Fibroblast of lung (primary cell): ENCODE data around the gene PAGE2. TPM values are rescaled to one million over a fixed set of nuclear protein-coding genes. Genes with fewer than 3 reads are reported as not detected.

Experiments
- DNase-seq, 2 donors: peaks; one replicate each; pipeline versions ENCODE4 v3.0.0 to v3.0.0-alpha.2; 2010; ENCODE audit warnings: low read depth in 2 of 2
- H2AFZ ChIP-seq: 2 replicates; pipeline ENCODE4 v1.5.1; 2012; ENCODE audit warnings: low read length, control low read depth, inconsistent platforms
- H3K27ac ChIP-seq: 2 replicates; pipeline ENCODE4 v1.5.1; 2011; ENCODE audit warnings: low read length, control low read depth; ENCODE audit not compliant: insufficient read depth
- H3K27me3 ChIP-seq: 2 replicates; pipeline ENCODE4 v1.5.1; 2011; ENCODE audit warnings: mild to moderate bottlenecking, low read length; ENCODE audit not compliant: control insufficient read depth, insufficient read depth
- H3K36me3 ChIP-seq: 2 replicates; pipeline ENCODE4 v1.5.1; 2011; ENCODE audit warnings: low read length; ENCODE audit not compliant: control insufficient read depth, insufficient read depth
- H3K4me1 ChIP-seq: 2 replicates; pipeline ENCODE4 v1.5.1; 2011; ENCODE audit warnings: low read length; ENCODE audit not compliant: control insufficient read depth, insufficient read depth; ENCODE audit errors: extremely low read depth
- H3K4me2 ChIP-seq: 2 replicates; pipeline ENCODE4 v1.5.1; 2011; ENCODE audit warnings: low read length, control low read depth; ENCODE audit not compliant: insufficient read depth; ENCODE audit errors: extremely low read depth
- H3K4me3 ChIP-seq, 4 experiments: fragments of 200-600 bp in 1 of 4; sonication (generic) in 1 of 4; replicated peaks in 1 of 4; 2 replicates each; pipeline ENCODE4 v1.5.1; 2011 to 2016; ENCODE audit warnings: low read length in 4 of 4, low read depth in 3 of 4, mild to moderate bottlenecking in 3 of 4, control low read depth in 2 of 4, inconsistent platforms in 1 of 4, mixed read lengths in 1 of 4; ENCODE audit not compliant: insufficient read depth in 1 of 4; ENCODE audit errors: control extremely low read depth in 1 of 4
- H3K79me2 ChIP-seq: 2 replicates; pipeline ENCODE4 v1.5.1; 2012; ENCODE audit warnings: mild to moderate bottlenecking, low read length, inconsistent platforms; ENCODE audit not compliant: control insufficient read depth, insufficient read depth
- H3K9ac ChIP-seq: 2 replicates; pipeline ENCODE4 v1.5.1; 2011; ENCODE audit warnings: mild to moderate bottlenecking, low read length, control low read depth; ENCODE audit not compliant: insufficient read depth
- H3K9me3 ChIP-seq: 2 replicates; pipeline ENCODE4 v1.5.1; 2012; ENCODE audit warnings: low read depth, low read length; ENCODE audit not compliant: control insufficient read depth, insufficient read depth
- H4K20me1 ChIP-seq: 2 replicates; pipeline ENCODE4 v1.5.1; 2011; ENCODE audit warnings: low read length; ENCODE audit not compliant: control insufficient read depth, insufficient read depth; ENCODE audit errors: extremely low read depth
- EZH2 ChIP-seq: IDR thresholded peaks from 2 replicates; pipeline ENCODE4 v1.5.1; 2012; ENCODE audit warnings: low read length, control low read depth, mild to moderate bottlenecking; ENCODE audit errors: missing control alignments
- polyA plus RNA-seq, 2 donors: library from polyadenylated mRNA; depleted of rRNA in 1 of 2; stranded (reverse) in 1 of 2; unstranded in 1 of 2; fragments of >200 nt; gene quantifications; 2 replicates each; pipeline ENCODE4 v1.2.1, GENCODE V29; 2011 to 2012; ENCODE audit warnings: missing spikeins in 1 of 2
- total RNA-seq: library from RNA; depleted of rRNA; stranded (reverse); fragments of >200 nt; gene quantifications from 2 replicates; pipeline ENCODE4 v1.2.1, GENCODE V29; 2014
- TF ChIP-seq, protein P1 (sequence below), 2 donors: IDR thresholded peaks in 1 of 2; conservative IDR thresholded peaks in 1 of 2; 1 replicate in 1 of 2; 2 replicates in 1 of 2; pipeline ENCODE4 v1.5.1; 2011 to 2012; ENCODE audit warnings: low read length in 2 of 2, control low read depth in 1 of 2, inconsistent platforms in 1 of 2, low read depth in 1 of 2, mild to moderate bottlenecking in 1 of 2

Gene PAGE2
- total and polyA plus RNA-seq, 2 donors (not counting 1 experiment from before 2014, with no cell fraction given), result not detected

DNA sequence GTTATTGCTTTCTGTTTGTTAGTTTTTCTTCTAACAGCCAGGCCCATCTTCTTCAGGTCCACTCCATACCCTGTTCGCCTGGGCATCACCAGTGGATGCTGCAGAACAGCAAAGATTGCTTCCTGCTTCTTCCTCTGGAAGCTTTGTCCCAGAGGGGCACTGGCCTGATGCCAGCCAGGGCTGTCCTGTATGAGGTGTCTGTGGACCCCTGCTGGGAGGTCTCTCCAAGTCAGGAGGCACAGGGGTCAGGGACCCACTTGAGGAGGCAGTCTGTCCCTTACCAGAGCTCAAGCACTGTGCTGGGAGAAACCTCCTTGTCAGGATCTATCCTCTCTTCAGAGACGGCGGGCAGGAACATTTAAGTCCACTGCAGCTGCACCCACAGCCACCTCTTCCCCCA is 16.5 kb upstream of the PAGE2 start:
- no peak overlapping the region for H3K4me3 ChIP-seq
- H2AFZ ChIP-seq, result no peak overlapping the region
- no peaks in the 10 kb centered on the region for H4K20me1 ChIP-seq
- H3K36me3 ChIP-seq, result no peaks in the 10 kb centered on the region
- no peaks in the 10 kb centered on the region for H3K79me2 ChIP-seq
- H3K9ac ChIP-seq, result no peak overlapping the region
- no peak for DNase-seq
- H3K27me3 ChIP-seq, result no peaks in the 10 kb centered on the region
- H3K4me2 ChIP-seq, result no peak overlapping the region
- no peak for TF ChIP-seq EZH2
- TF ChIP-seq, protein P1, sequence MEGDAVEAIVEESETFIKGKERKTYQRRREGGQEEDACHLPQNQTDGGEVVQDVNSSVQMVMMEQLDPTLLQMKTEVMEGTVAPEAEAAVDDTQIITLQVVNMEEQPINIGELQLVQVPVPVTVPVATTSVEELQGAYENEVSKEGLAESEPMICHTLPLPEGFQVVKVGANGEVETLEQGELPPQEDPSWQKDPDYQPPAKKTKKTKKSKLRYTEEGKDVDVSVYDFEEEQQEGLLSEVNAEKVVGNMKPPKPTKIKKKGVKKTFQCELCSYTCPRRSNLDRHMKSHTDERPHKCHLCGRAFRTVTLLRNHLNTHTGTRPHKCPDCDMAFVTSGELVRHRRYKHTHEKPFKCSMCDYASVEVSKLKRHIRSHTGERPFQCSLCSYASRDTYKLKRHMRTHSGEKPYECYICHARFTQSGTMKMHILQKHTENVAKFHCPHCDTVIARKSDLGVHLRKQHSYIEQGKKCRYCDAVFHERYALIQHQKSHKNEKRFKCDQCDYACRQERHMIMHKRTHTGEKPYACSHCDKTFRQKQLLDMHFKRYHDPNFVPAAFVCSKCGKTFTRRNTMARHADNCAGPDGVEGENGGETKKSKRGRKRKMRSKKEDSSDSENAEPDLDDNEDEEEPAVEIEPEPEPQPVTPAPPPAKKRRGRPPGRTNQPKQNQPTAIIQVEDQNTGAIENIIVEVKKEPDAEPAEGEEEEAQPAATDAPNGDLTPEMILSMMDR (conservative IDR thresholded peaks at IDR 0.05 in 1 of 2, IDR thresholded peaks at IDR 0.05 in 1 of 2; ENCODE audit: low read depth in 1 of 2, low read length in 2 of 2), result no peak
- no peaks in the 10 kb centered on the region for H3K4me1 ChIP-seq
- no peaks in the 10 kb centered on the region for H3K9me3 ChIP-seq
- H3K27ac ChIP-seq, result no peak overlapping the region

DNA sequence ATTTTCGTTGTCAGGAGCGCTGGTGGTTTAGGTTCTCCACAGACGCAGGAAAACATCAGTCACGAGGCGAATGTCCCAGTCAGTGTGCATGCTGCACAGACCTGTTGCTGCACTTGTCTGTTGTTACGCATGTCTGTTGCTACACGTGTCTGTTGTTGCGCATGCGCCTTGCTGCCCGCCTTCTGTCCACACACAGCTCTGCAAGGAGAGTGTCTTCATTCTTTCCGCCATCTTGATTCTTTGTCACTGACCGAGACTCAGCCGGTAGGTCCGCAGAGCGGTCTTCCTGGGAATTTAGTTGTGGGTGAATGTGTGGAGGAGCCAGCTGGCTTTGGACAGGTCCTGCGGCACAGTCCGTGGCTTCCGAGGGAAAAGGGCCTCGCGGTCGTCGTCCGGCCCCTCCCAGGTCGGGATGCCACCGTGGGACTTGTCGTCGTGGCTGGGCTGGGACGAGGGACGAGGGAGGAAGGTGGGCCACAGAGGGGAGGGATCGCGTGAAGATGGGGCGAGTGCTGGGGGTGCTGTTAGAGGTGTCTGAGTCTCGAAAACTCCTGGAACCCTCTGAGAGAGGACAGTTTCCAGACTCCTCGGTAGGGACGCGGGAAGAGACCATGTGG is 13.9 kb upstream of the PAGE2 start, which contains the start of gene PAGE2B:
Gene PAGE2B, plus strand, starts transcription at position 180 of the 617 bp plus-strand sequence. CDS start 1,012 bp downstream, outside the sequence.
- Histone ChIP-seq H3K79me2 (no peaks in the 10 kb centered on the region), H3K9ac (no peak within 1 kb of the TSS), H3K4me1 (no peaks in the 10 kb centered on the region), H2AFZ (no peak within 1 kb of the TSS), H3K27ac (no peak within 1 kb of the TSS), H4K20me1 (no peaks in the 10 kb centered on the region), H3K27me3 (no peaks in the 10 kb centered on the region), H3K4me2 (no peak within 1 kb of the TSS), H3K9me3 (no peaks in the 10 kb centered on the region), H3K4me3 (no peak within 1 kb of the TSS), H3K36me3 (no peaks in the 10 kb centered on the region)
- TF ChIP-seq, protein P1 (conservative IDR thresholded peaks at IDR 0.05 in 1 of 2, IDR thresholded peaks at IDR 0.05 in 1 of 2; ENCODE audit: low read depth in 1 of 2, low read length in 2 of 2), result no peak
- TF ChIP-seq EZH2, result no peak
- no peak for DNase-seq

- H3K9me3 ChIP-seq, result no peaks in the 10 kb centered on the region
- no peak for TF ChIP-seq EZH2
- TF ChIP-seq, protein P1 (conservative IDR thresholded peaks at IDR 0.05 in 1 of 2, IDR thresholded peaks at IDR 0.05 in 1 of 2; ENCODE audit: low read depth in 1 of 2, low read length in 2 of 2), result no peak
- H4K20me1 ChIP-seq, result no peaks in the 10 kb centered on the region
- H3K79me2 ChIP-seq, result no peaks in the 10 kb centered on the region
- H3K27ac ChIP-seq, result no peak overlapping the region
- H3K4me1 ChIP-seq, result no peaks in the 10 kb centered on the region
- H3K9ac ChIP-seq, result no peak overlapping the region
- DNase-seq, result no peak
- H3K27me3 ChIP-seq, result no peaks in the 10 kb centered on the region
- H3K4me2 ChIP-seq, result no peak overlapping the region
- no peaks in the 10 kb centered on the region for H3K36me3 ChIP-seq
- H2AFZ ChIP-seq, result no peak overlapping the region
- H3K4me3 ChIP-seq, result no peak overlapping the region
Measured at GRCh38 chrX:55098691-55099090, 9.9 kb downstream of the PAGE2 start.
